IPS DF 6.9 (cell line): Measurements from ENCODE around the gene DMRT2.

ENCODE experiments used
- DNase-seq: peaks from one replicate; pipeline ENCODE4 v3.0.0-alpha.2; 2013; ENCODE audit warnings: low read depth, low spot score
- H3K27ac ChIP-seq: one replicate; pipeline ENCODE4 v1.5.1; 2013; ENCODE audit warnings: low read length, control low read depth
- H3K27me3 ChIP-seq: 2 replicates; pipeline ENCODE4 v1.6.1; 2013; ENCODE audit warnings: mild to moderate bottlenecking, low read length; ENCODE audit not compliant: control insufficient read depth, insufficient read depth
- H3K36me3 ChIP-seq: 2 replicates; pipeline ENCODE4 v1.6.1; 2013; ENCODE audit warnings: low read length; ENCODE audit not compliant: control insufficient read depth, insufficient read depth
- H3K4me1 ChIP-seq: 2 replicates; pipeline ENCODE4 v1.6.1; 2013; ENCODE audit warnings: low read length; ENCODE audit not compliant: control insufficient read depth, insufficient read depth
- H3K4me3 ChIP-seq: 2 replicates; pipeline ENCODE4 v1.5.1; 2013; ENCODE audit warnings: mild to moderate bottlenecking, low read length
- H3K9me3 ChIP-seq: 2 replicates; pipeline ENCODE4 v1.6.1; 2013; ENCODE audit warnings: low read length, inconsistent platforms; ENCODE audit not compliant: control insufficient read depth, insufficient read depth
- WGBS: extraction: QIAGEN DNeasy Blood & Tissue Kit; methylation state at CpG from one replicate; pipeline ENCODE4 v1.1.7; 2013; ENCODE audit warnings: mixed read lengths, missing lambda C conversion rate; ENCODE audit not compliant: insufficient read length, insufficient coverage; 5-methylcytosine and 5-hydroxymethylcytosine counted together

Gene DMRT2

GRCh38 chr9:1050125-1050895, at the start of gene DMRT2:
DMRT2 (plus strand) TSS chr9:1050357; CDS start chr9:1051614, 1,257 bp downstream.
- peak within 1 kb of the TSS; percentile 15; the same call in 1 of the 2 replicates for H3K4me3 ChIP-seq
- peaks cover 82% of the 10 kb centered on the region for H3K27me3 ChIP-seq
- H3K4me1 ChIP-seq = peaks cover 6% of the 10 kb centered on the region; the same call in 1 of the 2 replicates
- no peaks in the 10 kb centered on the region for H3K36me3 ChIP-seq
- no peaks in the 10 kb centered on the region for H3K9me3 ChIP-seq
- no CpG with 5 or more reads among the region's 48 CpGs for WGBS
- no peak within 1 kb of the TSS for H3K27ac ChIP-seq
- DNase-seq = peak; percentile 89

GRCh38 chr9:1001838-1002237, 48.3 kb upstream of the DMRT2 start:
- no CpG with 5 or more reads among the region's 4 CpGs for WGBS
- no peaks in the 10 kb centered on the region for H3K4me1 ChIP-seq
- H3K9me3 ChIP-seq = no peaks in the 10 kb centered on the region; the same call in 1 of the 2 replicates
- no peak overlapping the region for H3K27ac ChIP-seq
- no peak overlapping the region for H3K4me3 ChIP-seq
- DNase-seq = no peak
- no peaks in the 10 kb centered on the region for H3K27me3 ChIP-seq
- H3K36me3 ChIP-seq = no peaks in the 10 kb centered on the region

- no CpG with 5 or more reads among the region's 2 CpGs for WGBS
- H3K27me3 ChIP-seq = no peaks in the 10 kb centered on the region
- H3K4me1 ChIP-seq = no peaks in the 10 kb centered on the region
- H3K36me3 ChIP-seq = no peaks in the 10 kb centered on the region
- DNase-seq = no peak
- H3K9me3 ChIP-seq = no peaks in the 10 kb centered on the region; the same call in 1 of the 2 replicates
- no peak overlapping the region for H3K27ac ChIP-seq
- no peak overlapping the region for H3K4me3 ChIP-seq
Observed at GRCh38 chr9:1002678-1003077, 47.5 kb upstream of the DMRT2 start.

- no peaks in the 10 kb centered on the region for H3K36me3 ChIP-seq
- WGBS = no CpG with 5 or more reads among the region's 10 CpGs
Observed at GRCh38 chr9:1005043-1005667, 45.0 kb upstream of the DMRT2 start.

GRCh38 chr9:1007312-1007711, 42.8 kb upstream of the DMRT2 start:
- no peak overlapping the region for H3K4me3 ChIP-seq
- no peaks in the 10 kb centered on the region for H3K4me1 ChIP-seq
- H3K27me3 ChIP-seq = no peaks in the 10 kb centered on the region
- DNase-seq = no peak
- no peaks in the 10 kb centered on the region for H3K36me3 ChIP-seq
- H3K9me3 ChIP-seq = no peaks in the 10 kb centered on the region
- no peak overlapping the region for H3K27ac ChIP-seq
- no CpG with 5 or more reads among the region's 3 CpGs for WGBS

More at GRCh38 chr9:1005043-1005667, 45.0 kb upstream of the DMRT2 start:
- peak; percentile 39 for DNase-seq
- Histone ChIP-seq H3K9me3 (no peaks in the 10 kb centered on the region), H3K4me1 (no peaks in the 10 kb centered on the region), H3K4me3 (no peak overlapping the region), H3K27ac (no peak overlapping the region), H3K27me3 (no peaks in the 10 kb centered on the region)

DNA sequence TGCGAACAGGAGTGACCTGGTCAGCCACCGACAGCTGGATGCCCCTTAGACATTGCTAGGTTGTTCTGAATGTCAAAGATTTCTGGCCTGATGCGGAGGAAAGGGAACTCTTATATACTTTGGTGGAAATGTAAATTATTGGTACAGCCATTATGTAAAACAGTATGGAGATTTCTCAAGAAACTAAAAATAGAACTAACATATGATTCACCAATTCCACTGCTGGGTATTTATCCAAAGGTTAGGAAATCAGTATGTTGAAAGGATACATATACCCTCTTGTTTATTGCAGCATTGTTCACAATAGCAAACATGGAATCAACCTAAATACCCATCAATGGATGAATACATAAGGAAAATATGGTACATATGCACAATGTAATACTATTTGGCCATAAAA, 41.9 kb upstream of the DMRT2 start:
- no peaks in the 10 kb centered on the region for H3K9me3 ChIP-seq
- H3K4me1 ChIP-seq = no peaks in the 10 kb centered on the region
- no peaks in the 10 kb centered on the region for H3K36me3 ChIP-seq
- no peak overlapping the region for H3K4me3 ChIP-seq
- H3K27ac ChIP-seq = no peak overlapping the region
- no peaks in the 10 kb centered on the region for H3K27me3 ChIP-seq
- no peak for DNase-seq
- WGBS = no CpG with 5 or more reads among the region's 3 CpGs

DNA sequence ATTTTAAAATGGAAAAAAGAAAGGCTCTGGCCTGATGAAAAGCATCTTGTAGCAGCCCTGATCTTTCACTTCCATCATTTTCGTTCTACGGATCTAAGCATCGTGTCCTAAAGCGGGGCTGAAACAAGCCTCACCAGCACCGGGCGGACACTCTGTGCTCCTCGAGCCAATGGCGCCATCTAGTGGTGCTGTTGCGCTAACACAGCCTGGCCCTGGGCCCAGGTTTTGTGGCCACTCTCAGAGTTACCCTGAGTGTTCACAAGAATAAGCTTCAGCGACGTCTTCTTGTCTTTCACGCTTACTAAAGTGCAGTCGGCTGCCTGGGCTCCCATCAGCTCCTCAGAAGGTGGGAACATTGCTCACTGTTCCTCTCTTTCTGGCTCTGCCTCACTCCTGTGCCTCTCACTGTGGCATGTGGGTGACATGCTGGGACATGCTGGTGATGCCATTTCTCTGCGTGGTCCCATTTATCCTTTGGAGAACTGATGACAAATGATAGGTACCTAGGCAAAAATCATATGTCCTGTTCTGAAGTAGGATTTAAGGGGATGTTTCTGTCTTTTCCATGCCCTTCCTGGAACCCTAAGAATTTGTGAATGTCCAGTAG, 41.0 kb upstream of the DMRT2 start:
- no CpG with 5 or more reads among the region's 14 CpGs for WGBS
- Histone ChIP-seq H3K36me3 (no peaks in the 10 kb centered on the region), H3K9me3 (no peaks in the 10 kb centered on the region), H3K4me3 (no peak overlapping the region), H3K4me1 (no peaks in the 10 kb centered on the region), H3K27me3 (no peaks in the 10 kb centered on the region), H3K27ac (no peak overlapping the region)
- DNase-seq = peak; percentile 66

- H3K36me3 ChIP-seq = no peaks in the 10 kb centered on the region
- DNase-seq = no peak
Observed at GRCh38 chr9:1013021-1013420, 37.1 kb upstream of the DMRT2 start.

GRCh38 chr9:1014225-1014624, 35.9 kb upstream of the DMRT2 start:
- no CpG with 5 or more reads among the region's 4 CpGs for WGBS
- Histone ChIP-seq H3K4me3 (no peak overlapping the region), H3K9me3 (no peaks in the 10 kb centered on the region), H3K4me1 (no peaks in the 10 kb centered on the region), H3K27ac (no peak overlapping the region), H3K36me3 (no peaks in the 10 kb centered on the region), H3K27me3 (no peaks in the 10 kb centered on the region)
- DNase-seq = no peak

More at GRCh38 chr9:1013021-1013420, 37.1 kb upstream of the DMRT2 start:
- Histone ChIP-seq H3K4me3 (no peak overlapping the region), H3K9me3 (no peaks in the 10 kb centered on the region), H3K27me3 (no peaks in the 10 kb centered on the region), H3K4me1 (no peaks in the 10 kb centered on the region), H3K27ac (no peak overlapping the region)
- no CpG with 5 or more reads among the region's 5 CpGs for WGBS

DNA sequence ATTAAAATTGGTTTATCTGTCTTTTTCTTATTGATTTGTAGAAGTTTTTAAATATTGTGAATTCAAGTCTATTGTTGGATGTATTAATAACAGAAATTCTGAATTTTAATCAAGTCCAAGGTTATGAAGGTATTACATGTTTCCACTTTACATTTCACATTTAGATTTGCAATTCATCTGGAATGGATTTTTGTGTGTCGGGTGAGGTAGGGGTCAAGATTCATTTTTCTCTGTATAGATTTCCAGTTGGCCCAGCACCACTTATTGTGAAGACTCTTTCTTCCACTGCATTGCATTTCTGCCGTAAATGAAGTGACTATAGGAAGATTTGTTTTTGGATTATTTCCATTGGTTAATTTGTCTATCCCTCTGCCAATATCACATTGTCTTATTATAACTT, 35.5 kb upstream of the DMRT2 start:
- no peaks in the 10 kb centered on the region for H3K36me3 ChIP-seq
- no peaks in the 10 kb centered on the region for H3K27me3 ChIP-seq
- DNase-seq = no peak
- H3K4me3 ChIP-seq = no peak overlapping the region
- H3K4me1 ChIP-seq = no peaks in the 10 kb centered on the region
- H3K27ac ChIP-seq = no peak overlapping the region
- H3K9me3 ChIP-seq = no peaks in the 10 kb centered on the region
- no CpG with 5 or more reads among the region's 2 CpGs for WGBS
